ENCODE data around the gene SNX1. TPM values are rescaled to one million over a fixed set of nuclear protein-coding genes. Genes with fewer than 3 reads are reported as not detected.
A peak's percentile ranks its signal among the peaks of the same experiment; 100 is the strongest.

SNX1 gene
- total and polyA plus RNA-seq, 2 of the 13 experiments (the other 11 are each of a cell fraction or from before 2014, with no cell fraction given) = 29.3 to 60.1 TPM

GRCh38 chr15:64162869-64163658 lies 67.3 kb downstream of the SNX1 start, which contains the start of gene PPIB (continued):
- TF ChIP-seq NFAT5 (CRISPR knock-in tag; IDR thresholded peaks at IDR 0.05) = peak; percentile 71; the same call in 1 of the 2 replicates
- peak; percentile 53; the same call in 1 of the 2 replicates for TF ChIP-seq TMF1 (CRISPR knock-in tag; IDR thresholded peaks at IDR 0.05; ENCODE audit: low read depth)
- peak; percentile 77 for TF ChIP-seq KAT8 (CRISPR knock-in tag; IDR thresholded peaks at IDR 0.05)
- peak; percentile 14; the same call in 1 of the 2 replicates for TF ChIP-seq ZNF605 (CRISPR knock-in tag; IDR thresholded peaks at IDR 0.05)
- no peak; the same call in 1 of the 2 replicates for TF ChIP-seq ZNF431 (CRISPR knock-in tag; IDR thresholded peaks at IDR 0.05; ENCODE audit: borderline replicate concordance, low read depth)
- peak; percentile 83 for TF ChIP-seq RBM39 (IDR thresholded peaks at IDR 0.05; ENCODE audit: low read depth, low read length, poor library complexity, severe bottlenecking)
- peak; percentile 92 for TF ChIP-seq ZFP91 (CRISPR knock-in tag; IDR thresholded peaks at IDR 0.05; ENCODE audit: borderline replicate concordance)
- no peak for TF ChIP-seq ZKSCAN5 (CRISPR knock-in tag; IDR thresholded peaks at IDR 0.05)
- TF ChIP-seq ZNF260 (CRISPR knock-in tag; IDR thresholded peaks at IDR 0.05; ENCODE audit: borderline replicate concordance, low read depth) = no peak
- peak; percentile 70 for TF ChIP-seq TFDP2 (CRISPR knock-in tag; IDR thresholded peaks at IDR 0.05)
- 0 out of 2 replicates have a peak, but pooled peaks have one; percentile 23 for TF ChIP-seq ZNF609 (CRISPR knock-in tag; IDR thresholded peaks at IDR 0.05; ENCODE audit: borderline replicate concordance)
- TF ChIP-seq ZNF724P (CRISPR knock-in tag; IDR thresholded peaks at IDR 0.05; ENCODE audit: borderline replicate concordance) = peak; percentile 9; the same call in 1 of the 2 replicates
- TF ChIP-seq THAP11 (CRISPR knock-in tag; IDR thresholded peaks at IDR 0.05) = peak; percentile 99
- TF ChIP-seq ZNF33B (CRISPR knock-in tag; IDR thresholded peaks at IDR 0.05) = no peak
- TF ChIP-seq SMAD3 (CRISPR knock-in tag; IDR thresholded peaks at IDR 0.05) = 0 out of 2 replicates have a peak, but pooled peaks have one; percentile 2

All from HepG2 (cell line).